Mucosa of descending colon (tissue), 3 donors: ENCODE results near the gene ST6GALNAC3. TPM values are rescaled to one million over a fixed set of nuclear protein-coding genes. Genes with fewer than 3 reads are reported as not detected.

Source experiments
- ATAC-seq: fragments of 200-7000 bp; cut with Tn5 transposase; one replicate; pipeline ENCODE4 v1.9.1; 2020; ENCODE audit warnings: mild to moderate bottlenecking, moderate library complexity
- DNase-seq, 3 donors: peaks; one replicate each; pipeline ENCODE4 v3.0.0-alpha.2; 2020
- H3K36me3 ChIP-seq: fragments of 200-600 bp; one replicate; pipeline ENCODE4 v1.8.0; 2021; ENCODE audit warnings: low read depth, mild to moderate bottlenecking
- H3K4me1 ChIP-seq: fragments of 200-600 bp; one replicate; pipeline ENCODE4 v1.8.0; 2021; ENCODE audit warnings: low read depth, mild to moderate bottlenecking
- H3K4me3 ChIP-seq: fragments of 200-600 bp; one replicate; pipeline ENCODE4 v1.8.0; 2021; ENCODE audit warnings: mild to moderate bottlenecking
- H3K9me3 ChIP-seq: fragments of 200-600 bp; one replicate; pipeline ENCODE4 v1.8.0; 2021; ENCODE audit warnings: mild to moderate bottlenecking
- intact Hi-C, 2 donors: fragments of 100-400 bp; cut with DNase I in 1 of 2; cut with micrococcal nuclease in 1 of 2; formaldehyde crosslinking; loops; one replicate each; pipeline versions ENCODE4 v1.11.0 to v1.11.1; 2022; cut with DNase I, micrococcal nuclease
- total RNA-seq, 3 donors: library from RNA; stranded (reverse); fragmentation: NEBNext Ultra II Directional in 2 of 3; extraction: Animal tissue kit (Norgen Biotek cat#: 25700) in 2 of 3; gene quantifications; one replicate each; pipeline versions ENCODE4 v1.2.1 to v1.2.4, GENCODE V29; 2021 to 2023
- TF ChIP-seq, protein P1 (sequence below): fragments of 200-600 bp; IDR thresholded peaks from one replicate; pipeline ENCODE4 v1.8.0; 2022; ENCODE audit warnings: antibody characterized with exemption, mild to moderate bottlenecking
- donor health status: DM: no; HTN: no; CAD: no; lungs with moderate emphysema.
- donor health status: DM: no; HTN: no; CAD: no.
- donor health status: DM: no; HTN: yes; CAD: no.

Gene ST6GALNAC3
- total RNA-seq, 3 donors from 2014 or later = 5.4 to 9.0 (median 6.7) TPM

DNA sequence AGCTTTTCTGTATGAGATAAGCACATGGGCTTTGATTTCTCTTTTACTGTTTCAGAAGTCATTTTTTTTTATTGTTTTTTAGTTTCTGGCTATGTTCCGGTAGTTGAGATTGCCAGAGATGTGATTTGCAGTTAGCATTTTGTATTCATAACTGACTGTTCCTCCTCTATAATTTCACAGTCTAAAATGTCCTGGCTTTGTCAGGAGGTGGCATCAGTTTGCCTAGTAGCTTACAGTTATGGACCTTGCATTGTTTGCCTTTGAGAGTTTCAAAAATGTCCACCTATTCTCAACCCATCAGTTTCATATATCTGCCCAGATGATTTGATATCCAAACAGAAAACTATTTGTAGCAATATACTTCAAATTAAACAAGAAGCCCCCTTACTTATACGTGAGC lies 39.5 kb upstream of the ST6GALNAC3 start:
- H3K9me3 ChIP-seq = no peaks in the 10 kb centered on the region
- ATAC-seq (peak; percentile 47), DNase-seq (peak in 1 of 3 donors; percentile 35)
- H3K4me3 ChIP-seq = no peak overlapping the region
- intact Hi-C loops = no loop called here
- peaks cover 12% of the 10 kb centered on the region for H3K4me1 ChIP-seq
- H3K36me3 ChIP-seq = no peaks in the 10 kb centered on the region
- TF ChIP-seq, protein P1, sequence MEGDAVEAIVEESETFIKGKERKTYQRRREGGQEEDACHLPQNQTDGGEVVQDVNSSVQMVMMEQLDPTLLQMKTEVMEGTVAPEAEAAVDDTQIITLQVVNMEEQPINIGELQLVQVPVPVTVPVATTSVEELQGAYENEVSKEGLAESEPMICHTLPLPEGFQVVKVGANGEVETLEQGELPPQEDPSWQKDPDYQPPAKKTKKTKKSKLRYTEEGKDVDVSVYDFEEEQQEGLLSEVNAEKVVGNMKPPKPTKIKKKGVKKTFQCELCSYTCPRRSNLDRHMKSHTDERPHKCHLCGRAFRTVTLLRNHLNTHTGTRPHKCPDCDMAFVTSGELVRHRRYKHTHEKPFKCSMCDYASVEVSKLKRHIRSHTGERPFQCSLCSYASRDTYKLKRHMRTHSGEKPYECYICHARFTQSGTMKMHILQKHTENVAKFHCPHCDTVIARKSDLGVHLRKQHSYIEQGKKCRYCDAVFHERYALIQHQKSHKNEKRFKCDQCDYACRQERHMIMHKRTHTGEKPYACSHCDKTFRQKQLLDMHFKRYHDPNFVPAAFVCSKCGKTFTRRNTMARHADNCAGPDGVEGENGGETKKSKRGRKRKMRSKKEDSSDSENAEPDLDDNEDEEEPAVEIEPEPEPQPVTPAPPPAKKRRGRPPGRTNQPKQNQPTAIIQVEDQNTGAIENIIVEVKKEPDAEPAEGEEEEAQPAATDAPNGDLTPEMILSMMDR = no peak

DNA sequence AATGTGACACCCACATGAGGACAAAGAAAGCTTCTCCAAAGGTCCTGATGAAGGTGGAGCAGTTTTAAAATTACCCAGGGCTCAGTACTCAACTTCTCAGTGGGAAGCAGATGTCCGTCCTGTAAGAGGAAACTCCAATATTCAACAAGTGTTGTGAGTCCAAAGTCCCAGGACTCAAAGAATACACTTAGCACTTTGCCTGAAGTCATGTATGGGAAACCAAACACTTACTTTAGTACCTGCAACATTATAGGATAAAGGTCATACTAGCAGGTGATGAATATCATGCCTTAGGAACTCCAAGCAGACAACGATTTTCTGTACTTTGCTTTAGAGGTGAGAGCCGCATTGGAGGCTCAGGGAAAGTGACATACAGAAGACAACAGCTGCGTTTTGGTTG lies 37.2 kb upstream of the ST6GALNAC3 start:
- intact Hi-C loops = no loop called here
- Histone ChIP-seq H3K9me3 (no peaks in the 10 kb centered on the region), H3K4me1 (peaks cover 14% of the 10 kb centered on the region), H3K4me3 (no peak overlapping the region), H3K36me3 (no peaks in the 10 kb centered on the region)
- ATAC-seq (peak; percentile 91), DNase-seq (peak in 1 of 3 donors; percentile 27)
- TF ChIP-seq, protein P1 = no peak

DNA sequence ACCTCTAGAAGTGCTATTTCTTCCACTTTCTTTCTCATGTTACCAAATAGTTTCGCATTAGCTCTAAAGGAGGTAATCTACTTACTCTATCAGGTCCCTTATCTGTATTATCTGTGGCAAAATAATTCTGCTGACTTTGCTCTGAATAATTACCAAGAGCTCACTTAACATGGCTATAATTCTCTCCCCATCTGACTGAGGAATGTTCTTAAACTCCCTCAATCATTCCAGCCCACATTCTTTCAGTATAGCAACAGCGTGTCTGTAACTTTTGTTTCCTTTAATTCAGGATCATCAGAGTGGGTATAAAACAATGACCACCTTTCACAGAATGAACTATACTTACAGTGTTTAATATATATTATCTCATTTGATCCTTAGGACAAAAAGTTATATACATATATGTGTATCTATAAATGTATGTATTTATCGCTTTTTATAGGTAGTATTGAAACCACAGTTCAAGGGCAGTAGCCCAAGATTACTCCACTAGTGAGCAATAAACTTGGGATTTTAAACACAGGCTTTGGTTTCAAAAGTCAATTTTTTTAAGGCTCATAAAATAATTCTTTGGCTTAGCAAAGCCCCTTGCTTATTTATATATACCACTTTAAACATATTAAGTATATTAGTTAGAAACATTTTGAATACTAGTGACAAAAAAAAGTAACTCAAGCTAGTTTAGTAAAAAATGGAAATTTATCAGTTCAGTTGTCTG lies 36.1 kb upstream of the ST6GALNAC3 start:
- Histone ChIP-seq H3K9me3 (no peaks in the 10 kb centered on the region), H3K36me3 (no peaks in the 10 kb centered on the region), H3K4me3 (no peak overlapping the region), H3K4me1 (peaks cover 14% of the 10 kb centered on the region)
- ATAC-seq (peak; percentile 58), DNase-seq (no peak)
- TF ChIP-seq, protein P1 = no peak
- intact Hi-C loops = no loop called here

DNA sequence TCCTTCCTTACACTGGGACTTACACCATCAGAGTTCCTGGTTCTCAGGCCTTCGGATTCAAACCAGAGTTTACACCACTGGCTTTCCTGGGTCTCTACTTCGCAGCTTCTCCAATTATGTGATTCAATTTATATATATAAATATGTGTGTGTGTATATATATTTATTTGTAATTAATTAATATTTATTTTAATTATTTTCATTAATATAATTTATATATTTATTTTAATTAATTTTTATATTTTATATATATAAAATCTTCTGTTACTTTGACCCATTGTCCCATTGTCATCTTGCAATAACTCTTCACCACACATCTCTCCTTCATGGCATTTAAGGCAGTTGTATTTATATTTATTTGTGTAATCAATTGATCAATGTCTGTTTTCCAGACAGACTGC lies 28.4 kb upstream of the ST6GALNAC3 start:
- intact Hi-C loops = no loop called here

DNA sequence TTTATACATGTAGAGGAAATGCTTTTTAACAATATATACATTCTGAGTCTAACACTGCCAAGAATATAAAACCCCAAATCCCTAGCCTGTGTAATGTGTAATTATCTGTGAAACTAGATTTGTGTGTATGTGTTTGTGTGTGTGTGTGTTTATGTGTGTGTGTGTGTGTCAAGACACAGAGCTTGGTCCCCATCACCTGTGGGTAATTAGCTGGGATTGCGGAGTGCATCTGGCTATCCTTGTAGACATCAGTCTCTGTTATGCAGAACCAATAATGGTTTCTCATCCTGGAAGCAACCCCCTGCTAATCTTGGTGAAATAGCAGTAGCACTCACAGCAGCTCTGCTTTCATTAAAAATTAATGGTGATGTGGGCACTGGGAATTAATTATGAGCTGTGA lies 26.3 kb upstream of the ST6GALNAC3 start:
- no peak for ATAC-seq
- TF ChIP-seq, protein P1 = no peak
- intact Hi-C loops = no loop called here

More for the DNA sequence above, 28.4 kb upstream of the ST6GALNAC3 start:
- Histone ChIP-seq H3K9me3 (no peaks in the 10 kb centered on the region), H3K4me1 (no peaks in the 10 kb centered on the region), H3K36me3 (no peaks in the 10 kb centered on the region), H3K4me3 (no peak overlapping the region)
- TF ChIP-seq, protein P1 = no peak
- DNase-seq (no peak), ATAC-seq (no peak)

More for the DNA sequence above, 26.3 kb upstream of the ST6GALNAC3 start:
- H3K36me3 ChIP-seq = no peaks in the 10 kb centered on the region
- no peaks in the 10 kb centered on the region for H3K9me3 ChIP-seq
- H3K4me3 ChIP-seq = no peak overlapping the region
- no peak for DNase-seq
- H3K4me1 ChIP-seq = no peaks in the 10 kb centered on the region
